Epithelial cell of proximal tubule (primary cell): ENCODE data around the gene FHIT. TPM values are rescaled to one million over a fixed set of nuclear protein-coding genes. Genes with fewer than 3 reads are reported as not detected.

Experiments used
- DNase-seq: peaks from one replicate; pipeline ENCODE4 v3.0.0-alpha.2; 2011; ENCODE audit warnings: low read depth
- H3K4me3 ChIP-seq: 2 replicates; pipeline ENCODE4 v1.5.1; 2011; ENCODE audit warnings: low read depth, mild to moderate bottlenecking, low read length
- CTCF ChIP-seq: conservative IDR thresholded peaks from 2 replicates; pipeline ENCODE4 v1.5.1; 2012; ENCODE audit warnings: low read depth, mild to moderate bottlenecking, low read length
- total RNA-seq: library from RNA; depleted of rRNA; stranded (reverse); fragments of >200 nt; gene quantifications from 2 replicates; pipeline ENCODE4 v1.2.3, GENCODE V29; 2015

Gene FHIT
- total RNA-seq, 1 donor from 2014 or later = 3.7 TPM

- no peak overlapping the region for H3K4me3 ChIP-seq
- no peak for DNase-seq
- no peak for TF ChIP-seq CTCF
These were observed 294.5 kb downstream of the FHIT start for GRCh38 chr3:60956729-60957128.

- TF ChIP-seq CTCF = no peak
- no peak for DNase-seq
- no peak overlapping the region for H3K4me3 ChIP-seq
These were observed 296.2 kb downstream of the FHIT start for GRCh38 chr3:60955034-60955433.

- no peak for TF ChIP-seq CTCF
- no peak overlapping the region for H3K4me3 ChIP-seq
- DNase-seq = no peak
These were observed 297.2 kb downstream of the FHIT start for GRCh38 chr3:60954048-60954447.

GRCh38 chr3:60953351-60953750 is 297.9 kb downstream of the FHIT start:
- H3K4me3 ChIP-seq = no peak overlapping the region
- no peak for TF ChIP-seq CTCF
- DNase-seq = no peak

- no peak overlapping the region for H3K4me3 ChIP-seq
- TF ChIP-seq CTCF = no peak
- no peak for DNase-seq
These were observed 299.2 kb downstream of the FHIT start for GRCh38 chr3:60952055-60952454.

- TF ChIP-seq CTCF = no peak
These were observed 302.1 kb downstream of the FHIT start for GRCh38 chr3:60949146-60949545.

GRCh38 chr3:60948488-60948887 is 302.8 kb downstream of the FHIT start:
- TF ChIP-seq CTCF = peak; percentile 59
- DNase-seq = no peak
- H3K4me3 ChIP-seq = no peak overlapping the region

More at GRCh38 chr3:60949146-60949545, 302.1 kb downstream of the FHIT start:
- DNase-seq = no peak
- H3K4me3 ChIP-seq = no peak overlapping the region
